Bronchial epithelial cell (primary cell): ENCODE measurements around the gene CBX8. TPM values are rescaled to one million over a fixed set of nuclear protein-coding genes. Genes with fewer than 3 reads are reported as not detected.
A peak's percentile ranks its signal among the peaks of the same experiment; 100 is the strongest.

Source experiments
- DNase-seq: peaks from one replicate; pipeline ENCODE4 v3.0.0-alpha.2; 2010; ENCODE audit warnings: low read depth
- FAIRE-seq: peaks from 2 replicates; lab custom pipeline; 2011; peaks lifted over from hg19 to GRCh38; lab: Jason Lieb, UNC
- H3K27me3 ChIP-seq: 2 replicates; pipeline ENCODE4 v1.5.1; 2011; ENCODE audit warnings: low read length; ENCODE audit not compliant: control insufficient read depth, insufficient read depth
- H3K36me3 ChIP-seq: 2 replicates; pipeline ENCODE4 v1.5.1; 2011; ENCODE audit warnings: low read length; ENCODE audit not compliant: control insufficient read depth, insufficient read depth
- H3K4me3 ChIP-seq: 2 replicates; pipeline ENCODE4 v1.5.1; 2011; ENCODE audit warnings: mild to moderate bottlenecking, low read depth, low read length, control low read depth
- total RNA-seq: library from RNA; depleted of rRNA; stranded (reverse); fragments of >200 nt; gene quantifications from 2 replicates; pipeline ENCODE4 v1.2.1, GENCODE V29; 2014
- TF ChIP-seq, protein P1 (sequence below): IDR thresholded peaks from 2 replicates; pipeline ENCODE4 v1.5.1; 2011; ENCODE audit warnings: mild to moderate bottlenecking, moderate library complexity, low read length, control low read depth, inconsistent platforms; ENCODE audit not compliant: insufficient read depth, severe bottlenecking

The CBX8 gene
- total RNA-seq, 1 donor from 2014 or later = 2.6 TPM

DNA sequence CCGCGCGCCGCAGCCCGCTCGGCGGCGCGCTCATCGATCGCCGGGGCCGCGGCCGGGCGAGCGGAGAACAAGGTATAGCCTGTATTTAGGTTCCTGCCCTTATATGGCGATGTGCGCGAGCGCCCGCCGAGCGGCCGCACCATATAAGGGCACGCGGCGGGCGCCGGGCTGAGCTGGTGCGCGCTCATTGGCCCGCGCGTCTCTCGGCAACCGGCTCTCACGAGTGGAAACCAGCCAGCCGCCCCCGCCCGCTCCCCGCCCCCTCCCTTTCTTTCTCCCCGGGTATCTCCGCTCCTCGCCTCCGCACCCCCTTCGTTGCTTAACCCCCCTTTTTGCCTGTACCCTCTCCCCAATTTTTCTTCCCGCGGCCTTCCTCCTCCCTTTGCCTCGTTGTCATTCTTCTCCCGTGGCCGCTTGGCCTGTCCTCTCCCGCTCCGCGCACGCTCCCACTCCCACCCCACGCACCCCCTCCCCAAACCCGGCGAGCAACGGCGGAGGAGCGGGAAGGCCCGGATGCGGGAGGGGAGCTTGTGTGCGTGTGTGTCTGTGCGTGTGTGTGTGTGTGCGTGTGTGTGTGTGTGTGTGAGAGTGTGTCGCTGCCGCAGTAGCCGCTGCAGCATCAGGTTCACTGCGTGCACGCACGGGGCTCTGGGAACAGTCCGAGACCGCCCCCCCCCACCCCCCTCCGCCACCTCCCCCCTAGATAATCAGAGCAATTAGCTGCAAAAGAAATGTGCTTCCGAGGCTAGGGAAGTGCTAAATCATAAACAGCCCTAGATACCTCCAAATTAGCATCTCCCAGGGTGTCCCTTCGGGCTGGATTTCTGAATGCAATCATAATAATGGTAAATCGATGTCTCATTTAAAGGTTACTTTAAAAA, 13.5 kb upstream of the CBX8 start:
- H3K27me3 ChIP-seq = peaks cover 66% of the 10 kb centered on the region
- DNase-seq = peak; percentile 59
- FAIRE-seq = no peak
- H3K4me3 ChIP-seq = no peak overlapping the region
- H3K36me3 ChIP-seq = no peaks in the 10 kb centered on the region
- TF ChIP-seq, protein P1, sequence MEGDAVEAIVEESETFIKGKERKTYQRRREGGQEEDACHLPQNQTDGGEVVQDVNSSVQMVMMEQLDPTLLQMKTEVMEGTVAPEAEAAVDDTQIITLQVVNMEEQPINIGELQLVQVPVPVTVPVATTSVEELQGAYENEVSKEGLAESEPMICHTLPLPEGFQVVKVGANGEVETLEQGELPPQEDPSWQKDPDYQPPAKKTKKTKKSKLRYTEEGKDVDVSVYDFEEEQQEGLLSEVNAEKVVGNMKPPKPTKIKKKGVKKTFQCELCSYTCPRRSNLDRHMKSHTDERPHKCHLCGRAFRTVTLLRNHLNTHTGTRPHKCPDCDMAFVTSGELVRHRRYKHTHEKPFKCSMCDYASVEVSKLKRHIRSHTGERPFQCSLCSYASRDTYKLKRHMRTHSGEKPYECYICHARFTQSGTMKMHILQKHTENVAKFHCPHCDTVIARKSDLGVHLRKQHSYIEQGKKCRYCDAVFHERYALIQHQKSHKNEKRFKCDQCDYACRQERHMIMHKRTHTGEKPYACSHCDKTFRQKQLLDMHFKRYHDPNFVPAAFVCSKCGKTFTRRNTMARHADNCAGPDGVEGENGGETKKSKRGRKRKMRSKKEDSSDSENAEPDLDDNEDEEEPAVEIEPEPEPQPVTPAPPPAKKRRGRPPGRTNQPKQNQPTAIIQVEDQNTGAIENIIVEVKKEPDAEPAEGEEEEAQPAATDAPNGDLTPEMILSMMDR = no peak

DNA sequence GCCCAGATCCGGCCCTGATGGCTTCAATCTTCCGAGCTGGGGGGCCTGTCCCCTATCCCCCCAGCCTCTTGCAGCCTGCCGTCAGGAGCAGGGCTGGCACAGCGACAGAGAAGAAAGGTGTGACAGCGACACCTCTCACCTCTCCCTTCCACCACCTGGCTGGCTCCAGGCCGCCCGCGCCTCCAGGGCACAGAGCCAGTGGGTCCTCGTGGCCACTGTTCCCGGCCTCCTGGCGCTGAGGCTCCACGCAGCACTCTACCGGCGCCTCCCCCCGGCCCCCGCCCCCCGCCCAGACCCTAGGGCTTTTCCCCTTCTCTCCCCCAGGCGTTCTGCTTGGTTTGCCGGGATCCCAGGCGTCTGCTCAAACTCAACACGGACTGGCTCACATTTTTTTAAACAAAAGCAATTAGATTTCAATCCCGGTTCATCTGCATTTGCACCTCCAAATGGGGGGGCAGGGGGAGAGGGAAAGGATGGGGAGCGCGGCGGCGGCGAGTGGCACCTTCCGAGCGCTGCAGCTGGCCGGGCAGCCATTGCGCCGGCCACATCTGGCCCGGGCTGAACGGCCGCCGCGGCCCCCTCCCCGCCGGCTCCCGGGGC, 12.8 kb upstream of the CBX8 start:
- no peak overlapping the region for H3K4me3 ChIP-seq
- DNase-seq (no peak), FAIRE-seq (no peak)
- peaks cover 71% of the 10 kb centered on the region for H3K27me3 ChIP-seq
- H3K36me3 ChIP-seq = no peaks in the 10 kb centered on the region
- TF ChIP-seq, protein P1 = no peak

DNA sequence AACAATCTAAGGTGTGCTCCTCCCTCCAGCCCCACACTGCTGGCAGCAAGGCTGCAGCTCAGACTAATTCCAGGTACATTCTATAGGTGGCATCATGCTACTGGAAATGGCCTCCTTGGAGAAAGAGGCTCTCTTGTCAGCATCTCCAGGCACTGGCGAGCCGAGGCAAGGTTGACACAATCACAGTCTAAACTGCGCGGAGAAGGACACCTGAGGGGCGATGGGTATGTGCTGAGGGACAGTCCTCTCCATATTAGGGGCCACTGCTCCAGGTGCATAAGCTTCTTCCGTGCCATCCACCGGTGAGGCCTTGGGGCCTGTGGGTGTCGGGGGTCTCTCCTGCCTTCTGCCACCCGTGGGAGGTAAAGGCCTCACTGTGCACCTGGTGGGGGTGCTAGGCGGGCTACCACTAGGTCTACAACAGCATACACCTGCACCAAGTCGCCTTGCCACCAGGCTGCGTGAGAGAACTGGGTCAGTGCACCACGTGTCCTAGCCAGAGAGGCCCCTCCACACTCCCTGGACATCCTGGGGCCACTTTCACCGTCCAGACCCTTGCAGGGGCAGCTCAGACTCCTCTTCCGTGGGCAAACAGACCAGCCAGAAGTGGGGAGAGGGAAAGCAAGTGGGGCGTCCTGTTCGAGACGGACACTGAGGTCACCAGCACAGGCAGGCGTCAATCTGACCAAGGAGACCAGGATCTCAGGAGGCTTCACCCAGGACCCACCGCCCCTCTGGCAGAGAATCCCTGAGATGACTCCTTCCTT, 12.1 kb upstream of the CBX8 start:
- DNase-seq = peak; percentile 66
- Histone ChIP-seq H3K27me3 (peaks cover 77% of the 10 kb centered on the region), H3K4me3 (no peak overlapping the region), H3K36me3 (no peaks in the 10 kb centered on the region)
- TF ChIP-seq, protein P1 = peak; percentile 76
- peak; percentile 86 for FAIRE-seq

- FAIRE-seq (peak; percentile 23), DNase-seq (no peak)
- TF ChIP-seq, protein P1 = no peak
- H3K36me3 ChIP-seq = no peaks in the 10 kb centered on the region
- peaks cover 85% of the 10 kb centered on the region for H3K27me3 ChIP-seq
- no peak overlapping the region for H3K4me3 ChIP-seq
These were observed 10.2 kb upstream of the CBX8 start for GRCh38 chr17:79806863-79807720.

- TF ChIP-seq, protein P1 = no peak
- Histone ChIP-seq H3K36me3 (no peaks in the 10 kb centered on the region), H3K27me3 (peaks cover 84% of the 10 kb centered on the region), H3K4me3 (no peak overlapping the region)
- no peak for DNase-seq
- FAIRE-seq = no peak
These were observed 9.5 kb upstream of the CBX8 start for GRCh38 chr17:79806446-79806760.
